Loucy (cell line): ENCODE data around the gene IQSEC1.

Experiments
- EZH2phosphoT487 ChIP-seq: fragments of 200-600 bp; IDR thresholded peaks from 2 replicates; pipeline ENCODE4 v1.6.1; 2018; ENCODE audit warnings: antibody characterized with exemption, mild to moderate bottlenecking, moderate library complexity, borderline replicate concordance
- TF ChIP-seq, protein P1 (sequence below): fragments of 200-600 bp; sonication (generic); conservative IDR thresholded peaks from 2 replicates; pipeline ENCODE4 v1.5.1; 2014; ENCODE audit warnings: mild to moderate bottlenecking, antibody characterized with exemption, low read length

DNA sequence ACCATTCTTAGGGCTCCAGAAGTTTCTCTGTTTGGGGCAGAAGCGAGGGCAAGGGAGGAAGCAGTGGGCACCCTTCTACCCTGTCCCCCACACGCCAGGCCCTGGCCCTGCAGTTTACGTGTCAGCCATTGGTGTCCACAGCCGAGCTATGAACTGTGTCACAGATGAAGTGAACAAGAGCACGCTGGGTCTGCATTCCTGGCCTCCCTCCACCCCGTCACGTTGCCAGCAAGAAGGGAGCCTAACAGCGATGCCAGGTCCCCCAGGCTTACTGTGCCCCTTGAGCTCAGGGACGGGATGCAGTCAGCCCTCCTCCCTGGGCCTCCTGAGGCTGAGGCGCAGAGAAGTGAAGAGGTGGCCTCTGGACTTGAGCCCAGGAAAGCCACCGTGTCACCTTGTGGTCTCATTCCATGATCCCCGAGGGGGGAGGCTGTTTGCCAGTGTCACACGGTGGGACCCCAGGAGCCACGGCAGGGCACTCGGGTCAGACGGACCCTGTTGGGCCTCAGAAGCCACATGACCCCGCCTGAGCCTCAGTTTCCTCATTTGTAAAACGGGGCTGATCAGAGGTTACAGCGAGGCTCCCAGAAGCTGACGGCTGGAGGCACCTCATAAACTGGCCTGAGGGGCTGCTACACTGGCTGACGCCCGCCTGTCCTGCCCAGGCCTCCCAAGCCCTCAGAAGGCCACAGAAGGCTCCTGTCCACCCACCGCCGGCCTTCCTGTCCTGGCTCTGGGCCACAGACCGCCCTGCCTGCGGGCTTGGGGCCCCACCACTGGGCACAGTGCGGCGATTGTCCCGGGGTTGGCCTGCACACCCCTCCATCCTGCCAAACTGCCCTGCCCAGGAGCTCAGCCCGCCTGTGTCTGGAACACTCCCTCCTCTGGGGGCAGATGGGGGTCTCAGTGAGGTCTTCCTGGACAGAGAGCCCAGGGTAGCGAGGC, 18.6 kb downstream of the IQSEC1 start:
- TF ChIP-seq, protein P1, sequence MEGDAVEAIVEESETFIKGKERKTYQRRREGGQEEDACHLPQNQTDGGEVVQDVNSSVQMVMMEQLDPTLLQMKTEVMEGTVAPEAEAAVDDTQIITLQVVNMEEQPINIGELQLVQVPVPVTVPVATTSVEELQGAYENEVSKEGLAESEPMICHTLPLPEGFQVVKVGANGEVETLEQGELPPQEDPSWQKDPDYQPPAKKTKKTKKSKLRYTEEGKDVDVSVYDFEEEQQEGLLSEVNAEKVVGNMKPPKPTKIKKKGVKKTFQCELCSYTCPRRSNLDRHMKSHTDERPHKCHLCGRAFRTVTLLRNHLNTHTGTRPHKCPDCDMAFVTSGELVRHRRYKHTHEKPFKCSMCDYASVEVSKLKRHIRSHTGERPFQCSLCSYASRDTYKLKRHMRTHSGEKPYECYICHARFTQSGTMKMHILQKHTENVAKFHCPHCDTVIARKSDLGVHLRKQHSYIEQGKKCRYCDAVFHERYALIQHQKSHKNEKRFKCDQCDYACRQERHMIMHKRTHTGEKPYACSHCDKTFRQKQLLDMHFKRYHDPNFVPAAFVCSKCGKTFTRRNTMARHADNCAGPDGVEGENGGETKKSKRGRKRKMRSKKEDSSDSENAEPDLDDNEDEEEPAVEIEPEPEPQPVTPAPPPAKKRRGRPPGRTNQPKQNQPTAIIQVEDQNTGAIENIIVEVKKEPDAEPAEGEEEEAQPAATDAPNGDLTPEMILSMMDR, result no peak
- TF ChIP-seq EZH2phosphoT487, result no peak
